Natural killer cell (primary cell): ENCODE data around the gene PCSK7. TPM values are rescaled to one million over a fixed set of nuclear protein-coding genes. Genes with fewer than 3 reads are reported as not detected.

Experiments used
- ATAC-seq, 3 donors: fragments of 150-1000 bp in 2 of 3; fragments of 200-7000 bp in 1 of 3; cut with Tn5 transposase; 1 replicate in 1 of 3; 2 replicates in 2 of 3; pipeline ENCODE4 v1.10.0; 2021; ENCODE audit warnings: mild to moderate bottlenecking in 2 of 3, moderate library complexity in 2 of 3
- DNase-seq, 2 donors: peaks; one replicate each; pipeline versions ENCODE4 v3.0.0 to v3.0.0-alpha.2; 2013 to 2021; ENCODE audit warnings: mixed read lengths in 1 of 2
- H3K27ac ChIP-seq: one replicate; pipeline ENCODE4 v1.5.1; 2013; ENCODE audit warnings: mild to moderate bottlenecking, low read length
- H3K27me3 ChIP-seq: one replicate; pipeline ENCODE4 v1.6.1; 2013; ENCODE audit warnings: low read length; ENCODE audit not compliant: control insufficient read depth, insufficient read depth
- H3K36me3 ChIP-seq: one replicate; pipeline ENCODE4 v1.6.1; 2013; ENCODE audit warnings: low read length; ENCODE audit not compliant: control insufficient read depth, insufficient read depth
- H3K4me1 ChIP-seq: one replicate; pipeline ENCODE4 v1.6.1; 2013; ENCODE audit warnings: low read length; ENCODE audit not compliant: control insufficient read depth, insufficient read depth
- H3K4me3 ChIP-seq: one replicate; pipeline ENCODE4 v1.5.1; 2013; ENCODE audit warnings: low read length
- H3K9me3 ChIP-seq: one replicate; pipeline ENCODE4 v1.6.1; 2013; ENCODE audit warnings: low read length; ENCODE audit not compliant: control insufficient read depth, insufficient read depth
- H3K27ac Mint-ChIP-seq, 2 donors: one replicate each; pipeline ENCODE4 v1.8.0; 2022; ENCODE audit warnings: mild to moderate bottlenecking in 2 of 2, mixed read lengths in 2 of 2, moderate library complexity in 1 of 2
- H3K27me3 Mint-ChIP-seq, 2 donors: one replicate each; pipeline ENCODE4 v1.8.0; 2022; ENCODE audit warnings: low read depth in 2 of 2, mixed read lengths in 2 of 2
- H3K36me3 Mint-ChIP-seq: one replicate; pipeline ENCODE4 v1.8.0; 2022; ENCODE audit warnings: mixed read lengths
- H3K4me1 Mint-ChIP-seq, 2 donors: one replicate each; pipeline ENCODE4 v1.8.0; 2022; ENCODE audit warnings: mixed read lengths in 2 of 2
- H3K4me3 Mint-ChIP-seq: one replicate; pipeline ENCODE4 v1.8.0; 2022; ENCODE audit warnings: mild to moderate bottlenecking, moderate library complexity, mixed read lengths
- H3K9me3 Mint-ChIP-seq, 2 donors: one replicate each; pipeline ENCODE4 v1.8.0; 2022; ENCODE audit warnings: mixed read lengths in 2 of 2
- CTCF ChIP-seq: fragments of 200-600 bp; IDR thresholded peaks from one replicate; pipeline ENCODE4 v1.8.0; 2022; ENCODE audit warnings: antibody characterized with exemption
- WGBS: methylation state at CpG from one replicate; pipeline ENCODE4 v1.1.7; 2013; ENCODE audit warnings: missing lambda C conversion rate; ENCODE audit not compliant: insufficient coverage; 5-methylcytosine and 5-hydroxymethylcytosine counted together
- intact Hi-C: fragments of 100-400 bp; cut with micrococcal nuclease; formaldehyde crosslinking; loops from one replicate; pipeline ENCODE4 v1.14.2; 2022
- total RNA-seq, 4 donors: library from RNA; stranded (reverse); fragments of 120-200 nt in 1 of 4; gene quantifications; one replicate each; pipeline versions ENCODE4 v1.2.3 to v1.2.4, GENCODE V29; 2013 to 2022

The PCSK7 gene
- total RNA-seq, 3 donors from 2014 or later (not counting 1 experiment from before 2014, with no cell fraction given), result 397 to 471 (median 441) TPM

- Mint-ChIP-seq H3K4me3 (no peak overlapping the region), H3K36me3 (peaks cover 8% of the 10 kb centered on the region), H3K27ac (peak overlapping the region; percentile 45 to 77), H3K4me1 (peaks cover 0 to 10% of the 10 kb centered on the region in 2 donors), H3K27me3 (no peaks in the 10 kb centered on the region), H3K9me3 (no peaks in the 10 kb centered on the region)
- peaks cover 6% of the 10 kb centered on the region for H3K4me1 ChIP-seq
- H3K4me3 ChIP-seq, result no peak overlapping the region
- H3K36me3 ChIP-seq, result peaks cover 25% of the 10 kb centered on the region
- intact Hi-C loops, result no loop called here
- ATAC-seq (no peak), DNase-seq (no peak)
- no peak overlapping the region for H3K27ac ChIP-seq
- 97% methylated on average over 7 of the region's 7 CpGs for WGBS
- H3K9me3 ChIP-seq, result no peaks in the 10 kb centered on the region
- H3K27me3 ChIP-seq, result no peaks in the 10 kb centered on the region
- TF ChIP-seq CTCF, result no peak
These were observed 29.3 kb downstream of the PCSK7 start for GRCh38 chr11:117202386-117203068.

GRCh38 chr11:117201658-117202305, 30.1 kb downstream of the PCSK7 start:
- no peaks in the 10 kb centered on the region for H3K27me3 Mint-ChIP-seq
- peaks cover 0 to 10% of the 10 kb centered on the region in 2 donors for H3K4me1 Mint-ChIP-seq
- no peak overlapping the region for H3K4me3 ChIP-seq
- H3K9me3 ChIP-seq, result no peaks in the 10 kb centered on the region
- ATAC-seq (no peak), DNase-seq (no peak)
- intact Hi-C loops, result no loop called here
- no peak overlapping the region for H3K27ac ChIP-seq
- H3K9me3 Mint-ChIP-seq, result no peaks in the 10 kb centered on the region
- peak overlapping the region; percentile 45 to 77 for H3K27ac Mint-ChIP-seq
- peaks cover 25% of the 10 kb centered on the region for H3K36me3 ChIP-seq
- peaks cover 6% of the 10 kb centered on the region for H3K4me1 ChIP-seq
- TF ChIP-seq CTCF, result no peak
- H3K27me3 ChIP-seq, result no peaks in the 10 kb centered on the region
- 83% methylated on average over 14 of the region's 14 CpGs for WGBS
- no peak overlapping the region for H3K4me3 Mint-ChIP-seq
- H3K36me3 Mint-ChIP-seq, result peaks cover 8% of the 10 kb centered on the region

GRCh38 chr11:117200813-117201657, 30.8 kb downstream of the PCSK7 start:
- TF ChIP-seq CTCF, result no peak
- Histone ChIP-seq H3K4me1 (peaks cover 6% of the 10 kb centered on the region), H3K27me3 (no peaks in the 10 kb centered on the region), H3K36me3 (peaks cover 22% of the 10 kb centered on the region), H3K9me3 (no peaks in the 10 kb centered on the region), H3K27ac (no peak overlapping the region), H3K4me3 (no peak overlapping the region)
- intact Hi-C loops, result no loop called here
- no peak for ATAC-seq
- H3K9me3 Mint-ChIP-seq, result no peaks in the 10 kb centered on the region
- no peak for DNase-seq
- no peaks in the 10 kb centered on the region for H3K27me3 Mint-ChIP-seq
- no peak overlapping the region for H3K4me3 Mint-ChIP-seq
- H3K27ac Mint-ChIP-seq, result no peak overlapping the region
- WGBS, result 93% methylated on average over 11 of the region's 12 CpGs
- peaks cover 0 to 10% of the 10 kb centered on the region in 2 donors for H3K4me1 Mint-ChIP-seq
- H3K36me3 Mint-ChIP-seq, result peaks cover 8% of the 10 kb centered on the region
